Astrocyte (in vitro differentiated cells and primary cell): ENCODE measurements around the gene FAF1. TPM values are rescaled to one million over a fixed set of nuclear protein-coding genes. Genes with fewer than 3 reads are reported as not detected.

Experiments
- DNase-seq: peaks from one replicate; pipeline ENCODE4 v3.0.0-alpha.2; 2010; ENCODE audit warnings: low read depth
- FAIRE-seq: peaks from 2 replicates; lab custom pipeline; 2011; peaks lifted over from hg19 to GRCh38; lab: Jason Lieb, UNC
- H2AFZ ChIP-seq: 2 replicates; pipeline ENCODE4 v1.6.0; 2012; ENCODE audit warnings: low read depth, low read length, inconsistent platforms
- H3K27ac ChIP-seq: 2 replicates; pipeline ENCODE4 v1.5.1; 2011; ENCODE audit warnings: low read depth, low read length, inconsistent platforms
- H3K27me3 ChIP-seq: 2 replicates; pipeline ENCODE4 v1.6.0; 2011; ENCODE audit warnings: low read length, inconsistent platforms; ENCODE audit not compliant: insufficient read depth
- H3K36me3 ChIP-seq: 2 replicates; pipeline ENCODE4 v1.5.1; 2011; ENCODE audit warnings: low read length, inconsistent platforms; ENCODE audit not compliant: insufficient read depth
- H3K4me1 ChIP-seq: 2 replicates; pipeline ENCODE4 v1.5.1; 2011; ENCODE audit warnings: low read length, inconsistent platforms; ENCODE audit not compliant: insufficient read depth
- H3K4me2 ChIP-seq: 2 replicates; pipeline ENCODE4 v1.6.0; 2012; ENCODE audit warnings: low read length, inconsistent platforms
- H3K4me3 ChIP-seq: 2 replicates; pipeline ENCODE4 v1.5.1; 2011; ENCODE audit warnings: low read depth, mild to moderate bottlenecking, low read length, inconsistent platforms; ENCODE audit not compliant: insufficient read depth
- H3K79me2 ChIP-seq: 2 replicates; pipeline ENCODE4 v1.6.0; 2012; ENCODE audit warnings: mild to moderate bottlenecking, low read length, inconsistent platforms; ENCODE audit not compliant: insufficient read depth
- H3K9ac ChIP-seq: 2 replicates; pipeline ENCODE4 v1.6.0; 2012; ENCODE audit warnings: mild to moderate bottlenecking, low read length, inconsistent platforms
- H3K9me3 ChIP-seq: 2 replicates; pipeline ENCODE4 v1.5.1; 2012; ENCODE audit warnings: low read depth, mild to moderate bottlenecking, low read length, inconsistent platforms; ENCODE audit not compliant: insufficient read depth
- H4K20me1 ChIP-seq: 2 replicates; pipeline ENCODE4 v1.6.0; 2012; ENCODE audit warnings: low read length, inconsistent platforms; ENCODE audit not compliant: insufficient read depth
- H3K27ac Mint-ChIP-seq: one replicate; pipeline ENCODE4 v1.8.0; 2021; ENCODE audit warnings: mild to moderate bottlenecking, mixed read lengths; ENCODE audit not compliant: unreplicated experiment
- H3K27me3 Mint-ChIP-seq: one replicate; pipeline ENCODE4 v1.8.0; 2021; ENCODE audit warnings: low read depth, mixed read lengths; ENCODE audit not compliant: unreplicated experiment
- H3K36me3 Mint-ChIP-seq: one replicate; pipeline ENCODE4 v1.8.0; 2021; ENCODE audit warnings: low read depth, mixed read lengths; ENCODE audit not compliant: unreplicated experiment
- H3K4me1 Mint-ChIP-seq: one replicate; pipeline ENCODE4 v1.8.0; 2021; ENCODE audit warnings: low read depth, mixed read lengths; ENCODE audit not compliant: unreplicated experiment
- H3K4me3 Mint-ChIP-seq: one replicate; pipeline ENCODE4 v1.8.0; 2021; ENCODE audit warnings: mild to moderate bottlenecking, moderate library complexity, mixed read lengths; ENCODE audit not compliant: unreplicated experiment
- H3K9me3 Mint-ChIP-seq: one replicate; pipeline ENCODE4 v1.8.0; 2021; ENCODE audit warnings: mild to moderate bottlenecking, mixed read lengths; ENCODE audit not compliant: unreplicated experiment
- EZH2 ChIP-seq: IDR thresholded peaks from 2 replicates; pipeline ENCODE4 v1.6.1; 2012; ENCODE audit warnings: mild to moderate bottlenecking, low read length, inconsistent platforms; ENCODE audit not compliant: insufficient read depth
- total RNA-seq: library from RNA; stranded (reverse); gene quantifications from 2 replicates; pipeline ENCODE4 v1.2.1, GENCODE V29; 2021
- TF ChIP-seq, protein P1 (sequence below): IDR thresholded peaks from 2 replicates; pipeline ENCODE4 v1.5.1; 2011; ENCODE audit warnings: low read depth, mild to moderate bottlenecking, inconsistent platforms, low read length, moderate library complexity; ENCODE audit not compliant: insufficient read depth

The FAF1 gene
- total RNA-seq, 1 donor from 2014 or later = 35.4 TPM

DNA sequence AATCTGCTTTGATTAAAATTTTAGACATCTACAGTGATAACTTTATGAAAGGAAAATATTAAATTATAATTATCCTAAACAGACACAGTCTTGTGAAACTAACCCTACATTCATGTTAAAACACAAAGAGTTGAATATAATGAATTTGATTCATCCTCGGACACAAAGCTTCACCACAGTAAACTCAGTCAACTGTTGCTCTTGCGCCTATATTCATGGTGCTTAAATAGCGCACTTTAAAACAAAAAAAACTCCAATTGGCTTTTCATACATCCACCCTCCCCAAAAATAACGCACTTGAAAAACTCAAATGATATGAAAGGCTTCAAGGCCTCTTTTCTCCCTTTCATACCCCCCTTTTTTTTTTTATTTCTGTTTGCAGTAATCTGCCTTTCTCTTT, 260.3 kb downstream of the FAF1 start:
- no peak overlapping the region for H3K27ac ChIP-seq
- H3K4me1 ChIP-seq = no peaks in the 10 kb centered on the region
- H3K4me2 ChIP-seq = no peak overlapping the region
- H4K20me1 ChIP-seq = no peaks in the 10 kb centered on the region
- no peaks in the 10 kb centered on the region for H3K9me3 Mint-ChIP-seq
- no peaks in the 10 kb centered on the region for H3K27me3 ChIP-seq
- no peaks in the 10 kb centered on the region for H3K27me3 Mint-ChIP-seq
- H3K27ac Mint-ChIP-seq = no peak overlapping the region
- H3K36me3 ChIP-seq = no peaks in the 10 kb centered on the region
- no peak overlapping the region for H3K4me3 ChIP-seq
- H3K36me3 Mint-ChIP-seq = no peaks in the 10 kb centered on the region
- H3K4me1 Mint-ChIP-seq = peaks cover 11% of the 10 kb centered on the region
- H3K9me3 ChIP-seq = no peaks in the 10 kb centered on the region
- DNase-seq (no peak), FAIRE-seq (no peak)
- no peaks in the 10 kb centered on the region for H3K79me2 ChIP-seq
- TF ChIP-seq, protein P1, sequence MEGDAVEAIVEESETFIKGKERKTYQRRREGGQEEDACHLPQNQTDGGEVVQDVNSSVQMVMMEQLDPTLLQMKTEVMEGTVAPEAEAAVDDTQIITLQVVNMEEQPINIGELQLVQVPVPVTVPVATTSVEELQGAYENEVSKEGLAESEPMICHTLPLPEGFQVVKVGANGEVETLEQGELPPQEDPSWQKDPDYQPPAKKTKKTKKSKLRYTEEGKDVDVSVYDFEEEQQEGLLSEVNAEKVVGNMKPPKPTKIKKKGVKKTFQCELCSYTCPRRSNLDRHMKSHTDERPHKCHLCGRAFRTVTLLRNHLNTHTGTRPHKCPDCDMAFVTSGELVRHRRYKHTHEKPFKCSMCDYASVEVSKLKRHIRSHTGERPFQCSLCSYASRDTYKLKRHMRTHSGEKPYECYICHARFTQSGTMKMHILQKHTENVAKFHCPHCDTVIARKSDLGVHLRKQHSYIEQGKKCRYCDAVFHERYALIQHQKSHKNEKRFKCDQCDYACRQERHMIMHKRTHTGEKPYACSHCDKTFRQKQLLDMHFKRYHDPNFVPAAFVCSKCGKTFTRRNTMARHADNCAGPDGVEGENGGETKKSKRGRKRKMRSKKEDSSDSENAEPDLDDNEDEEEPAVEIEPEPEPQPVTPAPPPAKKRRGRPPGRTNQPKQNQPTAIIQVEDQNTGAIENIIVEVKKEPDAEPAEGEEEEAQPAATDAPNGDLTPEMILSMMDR = no peak
- TF ChIP-seq EZH2 = no peak
- no peak overlapping the region for H3K9ac ChIP-seq
- H2AFZ ChIP-seq = no peak overlapping the region
- H3K4me3 Mint-ChIP-seq = no peak overlapping the region

GRCh38 chr1:50697440-50698421, 262.3 kb downstream of the FAF1 start:
- peak; percentile 81 for DNase-seq
- Histone ChIP-seq H2AFZ (no peak overlapping the region), H3K27me3 (no peaks in the 10 kb centered on the region), H3K27ac (peak overlapping the region; percentile 30), H3K4me2 (no peak overlapping the region), H3K9ac (no peak overlapping the region), H3K36me3 (no peaks in the 10 kb centered on the region), H3K79me2 (no peaks in the 10 kb centered on the region), H3K4me3 (no peak overlapping the region), H3K9me3 (no peaks in the 10 kb centered on the region), H3K4me1 (no peaks in the 10 kb centered on the region), H4K20me1 (no peaks in the 10 kb centered on the region)
- TF ChIP-seq, protein P1 = no peak
- TF ChIP-seq EZH2 = no peak
- FAIRE-seq = no peak
- Mint-ChIP-seq H3K27ac (no peak overlapping the region), H3K36me3 (no peaks in the 10 kb centered on the region), H3K9me3 (no peaks in the 10 kb centered on the region), H3K4me1 (peaks cover 11% of the 10 kb centered on the region), H3K27me3 (no peaks in the 10 kb centered on the region), H3K4me3 (no peak overlapping the region)

- Mint-ChIP-seq H3K36me3 (no peaks in the 10 kb centered on the region), H3K9me3 (no peaks in the 10 kb centered on the region), H3K4me1 (peaks cover 7% of the 10 kb centered on the region), H3K4me3 (peak overlapping the region; percentile 1), H3K27me3 (no peaks in the 10 kb centered on the region), H3K27ac (no peak overlapping the region)
- Histone ChIP-seq H3K4me1 (no peaks in the 10 kb centered on the region), H3K4me2 (no peak overlapping the region), H3K4me3 (no peak overlapping the region), H3K9ac (no peak overlapping the region), H4K20me1 (no peaks in the 10 kb centered on the region), H3K27ac (no peak overlapping the region), H3K9me3 (no peaks in the 10 kb centered on the region), H2AFZ (no peak overlapping the region), H3K36me3 (no peaks in the 10 kb centered on the region), H3K79me2 (no peaks in the 10 kb centered on the region), H3K27me3 (no peaks in the 10 kb centered on the region)
- TF ChIP-seq, protein P1 = no peak
- no peak for TF ChIP-seq EZH2
- FAIRE-seq = no peak
- DNase-seq = no peak
These were observed 266.2 kb downstream of the FAF1 start for GRCh38 chr1:50693829-50694228.
